GM13976 (cell line): ENCODE data around the gene MYL10.
"Not testable (repeated sequence)": the region's sequence is repeated elsewhere in the genome, so short reads cannot be mapped to it uniquely, and the experiment has no call there.

Experiments used
- DNase-seq: peaks from one replicate; pipeline ENCODE4 v3.0.0; 2012; ENCODE audit warnings: low spot score
- CTCF ChIP-seq: IDR thresholded peaks from 2 replicates; pipeline ENCODE4 v1.5.1; 2012; ENCODE audit warnings: borderline replicate concordance, mild to moderate bottlenecking; ENCODE audit not compliant: insufficient read depth; ENCODE audit errors: extremely low read depth, missing control alignments, control extremely low read depth
- in situ Hi-C: fragments of 300-500 bp; cut with MboI; formaldehyde crosslinking; loops from one replicate; pipeline ENCODE4 v1.12.0; 2022; ENCODE audit warnings: low sequenced_read_pairs, mixed read lengths, inconsistent platforms; ENCODE audit not compliant: unreplicated experiment

Gene MYL10

GRCh38 chr7:101608772-101609713, 20.1 kb downstream of the MYL10 start:
- TF ChIP-seq CTCF: no peak
- in situ Hi-C loops: no loop called here
- DNase-seq: no peak

GRCh38 chr7:101606498-101606923, 22.6 kb downstream of the MYL10 start:
- in situ Hi-C loops: no loop called here
- no peak for DNase-seq
- no peak for TF ChIP-seq CTCF

- in situ Hi-C loops: no loop called here
- DNase-seq: no peak
These were observed 23.2 kb downstream of the MYL10 start for GRCh38 chr7:101605611-101606497.

GRCh38 chr7:101604934-101605332, 24.2 kb downstream of the MYL10 start:
- DNase-seq, in situ Hi-C loops: not testable (repeated sequence)

More at GRCh38 chr7:101605611-101606497, 23.2 kb downstream of the MYL10 start:
- no peak for TF ChIP-seq CTCF

- no peak for TF ChIP-seq CTCF
- DNase-seq: no peak
- in situ Hi-C loops: no loop called here
These were observed 24.7 kb downstream of the MYL10 start for GRCh38 chr7:101604331-101604933.

- peak; percentile 85 for DNase-seq
- in situ Hi-C loops: no loop called here
- TF ChIP-seq CTCF: peak; percentile 92
These were observed 26.4 kb downstream of the MYL10 start for GRCh38 chr7:101602484-101603241.
